DOHH2 (cell line): ENCODE measurements around the gene PRSS38.

Source experiments
- CTCF ChIP-seq: fragments of 200-600 bp; sonication (generic); IDR thresholded peaks from one replicate; pipeline ENCODE4 v1.5.1; 2014; ENCODE audit warnings: antibody characterized with exemption, mild to moderate bottlenecking, low read depth, low read length; ENCODE audit not compliant: poor library complexity, severe bottlenecking
- EZH2phosphoT487 ChIP-seq: fragments of 200-600 bp; sonication (generic); IDR thresholded peaks from 2 replicates; pipeline ENCODE4 v1.6.1; 2017; ENCODE audit warnings: borderline replicate concordance, mild to moderate bottlenecking, antibody characterized with exemption, low read length, moderate library complexity, mixed read lengths

DNA sequence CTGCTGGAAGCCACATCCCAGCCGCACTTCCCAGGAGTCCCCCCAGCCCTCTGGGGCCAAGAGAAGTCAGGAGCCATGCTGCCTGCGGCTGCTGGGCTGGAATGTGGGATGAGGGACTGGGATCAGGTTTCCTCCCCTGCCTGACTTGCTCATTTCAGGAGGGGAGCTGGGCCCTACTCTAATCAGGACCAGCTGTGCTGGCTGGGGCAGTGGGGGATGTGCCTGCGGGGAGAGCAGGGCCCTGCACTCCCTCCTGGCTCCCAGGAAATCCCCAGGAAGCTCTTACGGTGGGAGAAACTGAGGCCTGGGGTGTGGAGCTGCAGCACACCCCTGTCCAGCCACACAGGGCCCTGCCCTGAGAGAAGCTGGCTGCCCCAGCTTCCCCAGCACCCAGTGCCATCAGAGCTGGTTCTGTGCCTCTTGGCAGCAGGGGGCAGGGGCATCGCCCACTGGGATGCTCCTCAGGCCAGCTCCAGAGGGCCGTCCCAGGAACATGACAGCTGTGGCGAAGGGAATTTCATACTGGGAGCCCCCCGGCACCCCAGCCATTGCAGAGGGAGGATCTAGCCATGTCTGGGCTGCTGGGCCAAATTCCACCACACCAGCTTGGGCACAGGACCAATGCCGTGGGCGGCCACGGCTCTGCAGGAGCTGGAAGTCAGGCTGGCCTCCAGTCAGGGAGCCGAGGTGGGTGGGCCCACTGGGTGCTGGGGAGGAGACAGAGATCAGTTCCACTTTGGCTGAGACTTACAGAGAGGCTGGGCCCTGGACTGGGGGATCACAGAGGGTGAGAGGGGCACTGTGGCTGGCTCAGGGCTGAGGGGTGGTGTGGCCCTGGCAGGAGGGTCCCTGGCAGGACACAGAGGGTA is 21.3 kb upstream of the PRSS38 start:
- TF ChIP-seq CTCF (no peak), EZH2phosphoT487 (no peak)
